Measurements from ENCODE around the gene VAT1L.
"Not testable (repeated sequence)": the region's sequence is repeated elsewhere in the genome, so short reads cannot be mapped to it uniquely, and the experiment has no call there.

Gene VAT1L

DNA sequence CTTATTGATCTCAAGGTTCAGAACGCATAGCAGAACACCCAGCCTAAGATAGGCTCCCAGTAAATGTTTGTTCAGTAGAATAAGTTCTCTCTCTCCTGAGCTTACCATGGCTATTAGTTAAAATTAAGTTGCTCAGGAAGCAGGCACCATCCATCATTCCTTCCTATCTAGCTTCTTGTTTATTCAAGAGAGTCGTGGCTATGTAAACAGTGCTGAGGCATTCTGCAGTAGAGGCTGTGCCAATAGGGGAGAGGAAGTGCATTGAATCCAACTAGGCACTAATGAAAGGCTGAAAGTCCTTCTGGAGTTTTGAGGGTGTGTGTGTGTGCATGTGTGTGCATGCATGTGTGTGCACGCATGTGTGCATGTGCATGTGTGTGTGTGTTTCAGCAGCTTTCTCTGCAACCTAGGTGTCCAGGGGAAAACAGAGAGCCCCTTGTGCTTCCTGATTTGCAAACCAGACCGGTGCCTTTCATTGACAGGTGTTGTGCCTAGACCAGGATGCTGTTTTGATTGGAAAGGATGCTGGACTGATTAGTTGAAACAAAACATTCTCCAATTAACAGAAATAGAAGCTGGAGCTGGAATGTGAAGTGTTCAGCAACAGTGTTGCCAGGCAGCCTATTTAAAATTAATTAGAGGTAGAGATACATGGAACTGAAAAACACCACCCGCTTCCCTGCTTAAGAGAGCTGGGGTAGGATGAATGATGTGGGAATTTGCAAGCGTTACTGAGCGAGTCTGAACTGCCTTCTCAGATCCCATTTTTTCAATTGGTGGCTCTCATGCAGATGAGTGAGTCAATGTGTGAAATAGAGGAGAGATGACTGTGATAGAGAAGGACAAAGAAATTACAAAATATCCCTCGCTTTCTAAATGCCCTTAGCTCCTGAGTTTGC is 130.7 kb downstream of the VAT1L start:
- DNase-seq: no peak

DNA sequence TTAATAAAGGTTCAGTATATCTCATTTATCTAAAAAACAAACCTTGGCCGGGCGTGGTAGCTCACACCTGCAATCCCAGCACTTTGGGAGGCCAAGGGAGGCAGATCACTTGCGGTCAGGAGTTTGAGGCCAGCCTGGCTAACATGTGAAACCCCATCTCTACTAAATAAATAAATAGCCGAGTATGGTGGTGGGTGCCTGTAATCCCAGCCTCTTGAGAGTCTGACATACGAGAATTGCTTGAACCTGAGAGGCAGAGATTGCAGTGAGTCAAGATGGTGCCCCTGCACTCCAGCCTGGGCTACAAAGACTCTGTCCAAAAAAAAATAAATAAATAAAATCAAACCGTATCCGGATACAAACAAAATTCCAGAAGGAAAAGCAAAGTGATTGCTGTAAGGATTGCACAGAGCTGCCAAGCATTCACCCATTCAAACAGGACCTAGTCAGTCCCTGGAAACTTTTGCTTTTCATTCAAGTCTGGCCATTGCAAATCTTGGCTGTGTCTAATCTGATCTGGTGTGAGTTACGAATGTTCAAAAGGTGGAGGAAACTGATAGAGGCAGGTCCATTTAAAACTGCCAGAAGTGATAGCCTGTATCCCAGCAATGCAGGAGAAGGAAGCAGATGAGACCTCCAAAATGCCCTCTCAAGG is 131.5 kb downstream of the VAT1L start:
- no peak for DNase-seq

- DNase-seq: no peak
Measured at GRCh38 chr16:77920984-77921383, 132.6 kb downstream of the VAT1L start.

DNA sequence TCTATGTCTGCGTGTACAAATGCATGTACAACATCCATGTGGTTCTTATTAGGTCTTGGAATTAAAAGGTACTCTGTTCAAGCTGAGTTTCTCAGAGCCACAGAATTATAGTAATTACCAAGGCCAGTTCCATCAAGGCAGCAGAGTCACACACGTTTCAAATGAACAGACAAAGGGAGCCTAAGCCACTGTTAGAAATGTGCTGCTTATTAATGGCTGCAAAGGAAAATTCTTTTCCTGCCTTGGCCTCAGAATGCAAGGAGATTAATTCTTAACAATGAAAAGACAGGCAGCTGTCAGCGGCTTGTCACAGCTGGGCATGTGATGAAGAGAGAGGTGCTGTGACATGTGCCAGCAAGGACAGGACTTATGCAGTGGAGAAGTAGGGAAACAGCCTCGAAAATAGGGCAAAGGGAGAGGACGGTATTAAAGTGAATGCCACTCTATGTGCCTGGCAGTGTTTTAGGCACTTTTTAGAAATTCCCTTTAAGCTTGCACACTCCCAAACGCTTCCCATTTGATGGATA is 133.9 kb downstream of the VAT1L start:
- DNase-seq: no peak

DNA sequence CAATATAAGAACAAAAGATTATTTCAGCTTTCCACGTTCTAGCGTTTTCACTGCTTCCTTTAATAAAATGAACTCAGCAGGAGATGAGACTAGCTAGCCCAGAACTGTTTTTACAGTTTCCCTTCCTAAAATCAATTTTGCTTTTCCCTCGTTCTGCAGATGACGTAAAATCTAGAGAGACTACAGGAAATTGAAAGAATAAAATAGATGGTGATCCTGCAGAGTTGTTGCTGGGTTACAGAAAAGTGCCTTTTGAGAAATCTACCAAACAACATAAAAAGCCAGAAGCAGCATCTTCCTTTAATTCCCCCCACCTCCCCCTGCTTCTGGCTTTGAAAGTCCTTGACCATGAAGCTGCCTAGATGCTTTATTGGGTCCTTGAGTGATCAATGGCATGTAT is 137.2 kb downstream of the VAT1L start:
- DNase-seq: no peak

DNA sequence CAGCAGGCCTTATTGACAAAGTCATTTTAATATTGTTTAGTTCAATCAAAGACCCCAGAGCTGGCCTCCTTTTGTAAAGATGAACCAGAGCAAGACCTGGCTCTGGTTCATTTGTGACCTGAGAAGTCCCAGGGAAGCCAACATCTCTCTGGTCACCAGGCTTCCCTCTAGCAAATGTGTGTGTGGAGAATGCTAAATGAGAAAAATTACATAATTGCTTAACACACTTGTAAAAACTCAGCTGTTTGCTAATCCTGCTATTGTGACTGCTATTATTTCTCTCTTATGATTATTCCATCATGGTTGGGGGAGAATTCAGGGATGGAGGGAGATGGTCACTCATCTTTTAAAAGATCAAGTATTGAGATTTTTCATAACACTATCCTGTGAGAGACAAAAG is 139.7 kb downstream of the VAT1L start:
- DNase-seq: no peak

- no peak for DNase-seq
Measured at GRCh38 chr16:77929004-77929403, 140.6 kb downstream of the VAT1L start.

DNA sequence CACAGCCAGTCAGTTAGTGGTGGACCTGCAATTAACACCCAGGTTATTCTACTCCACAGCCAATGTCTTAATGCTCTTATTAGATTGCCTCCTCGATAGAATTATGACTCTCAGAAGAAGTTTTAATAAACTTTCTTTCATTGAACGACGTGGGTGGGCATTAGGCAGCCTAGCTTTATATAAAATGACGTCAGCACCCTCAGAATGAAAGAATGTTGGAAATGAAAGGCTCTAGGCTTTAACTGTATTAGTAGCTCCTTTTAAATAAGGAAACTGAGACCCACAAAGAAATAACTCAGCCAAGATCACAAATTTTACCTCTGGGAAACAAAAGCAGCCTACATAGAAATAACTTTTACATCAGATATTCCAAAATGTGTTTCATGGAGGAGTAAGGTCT is 142.7 kb downstream of the VAT1L start:
- DNase-seq: no peak

GRCh38 chr16:77937473-77938149 is 149.2 kb downstream of the VAT1L start:
- DNase-seq: no peak

DNA sequence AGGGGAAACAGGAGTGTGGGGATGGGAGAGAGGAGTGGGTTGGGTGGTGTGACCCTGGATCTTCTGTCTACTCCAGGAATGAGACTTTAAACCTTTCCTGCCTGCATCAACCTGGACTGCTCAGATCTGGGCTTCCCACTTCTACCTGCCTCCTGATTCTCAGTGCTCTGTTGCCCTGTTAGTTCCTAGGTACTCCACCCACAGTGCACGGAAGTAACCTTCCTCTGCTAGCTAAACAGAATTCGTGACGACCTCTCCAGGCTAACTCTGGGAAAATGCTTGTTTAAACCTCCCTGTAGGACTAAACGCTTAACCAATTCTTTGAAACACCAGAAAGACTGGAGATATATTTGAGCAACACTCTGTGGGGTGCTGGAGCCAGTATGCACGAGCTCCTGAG is 150.5 kb downstream of the VAT1L start:
- no peak for DNase-seq

GRCh38 chr16:77939968-77940367 is 151.6 kb downstream of the VAT1L start:
- no peak for DNase-seq

- DNase-seq: no peak
Measured at GRCh38 chr16:77943801-77944200, 155.4 kb downstream of the VAT1L start.

DNA sequence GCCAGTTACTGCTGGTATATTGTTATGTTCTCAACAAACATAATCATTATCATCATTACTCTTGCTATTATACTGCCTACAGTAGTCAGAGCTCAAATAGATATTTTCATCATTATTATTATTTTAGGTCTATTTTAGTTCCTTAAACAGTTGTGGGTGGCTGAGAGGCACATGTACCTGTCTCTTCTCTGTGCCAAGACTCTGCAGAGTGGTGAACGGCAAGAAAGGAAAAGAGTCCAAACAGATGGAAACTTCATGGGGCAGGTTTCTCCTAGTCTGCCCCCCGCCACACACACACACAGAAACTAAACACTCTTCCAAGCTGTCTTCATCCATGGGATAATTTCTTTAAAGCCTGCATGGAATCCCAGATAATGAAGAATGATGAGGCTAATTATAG is 156.3 kb downstream of the VAT1L start:
- no peak for DNase-seq

DNA sequence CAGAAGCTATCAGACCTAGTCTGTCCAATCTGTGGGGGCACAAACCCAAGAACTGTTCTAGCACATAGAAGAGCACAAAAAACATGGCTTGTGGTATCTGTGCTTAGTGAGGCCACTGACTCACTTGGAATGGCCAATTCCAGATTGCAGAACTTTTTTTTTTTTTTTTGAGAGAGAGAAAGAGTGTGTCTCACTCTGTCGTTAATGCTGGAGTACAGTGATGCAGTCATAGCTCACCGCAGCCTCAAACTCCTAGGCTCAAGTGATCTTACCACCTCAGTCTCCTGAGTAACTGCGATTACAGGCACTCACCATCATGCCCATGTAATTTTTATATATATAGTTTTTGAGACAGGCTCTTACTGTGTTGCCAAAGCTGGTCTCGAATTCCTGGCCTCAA is 156.8 kb downstream of the VAT1L start:
- no peak for DNase-seq

DNA sequence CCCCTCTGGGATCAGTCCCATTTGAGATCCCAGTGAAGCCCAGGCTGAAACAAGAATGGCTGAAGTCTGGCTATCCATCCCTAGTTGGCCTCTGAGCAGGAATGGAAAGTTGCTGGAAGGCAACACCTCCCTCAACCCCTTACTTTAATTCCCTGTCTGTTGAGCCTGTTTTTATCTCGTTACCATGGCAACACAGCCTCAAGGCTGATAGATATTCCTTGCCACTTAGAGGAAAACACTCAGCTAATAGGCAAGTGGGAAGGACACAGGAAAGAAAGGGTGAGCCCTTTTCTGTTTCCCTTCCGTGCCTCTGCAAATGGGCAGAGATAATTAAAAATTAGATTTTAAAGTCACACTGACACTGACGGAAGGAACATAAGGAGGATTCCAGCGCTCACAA is 158.5 kb downstream of the VAT1L start:
- DNase-seq: no peak

- not testable (repeated sequence) for DNase-seq
Measured at GRCh38 chr16:77947590-77947989, 159.2 kb downstream of the VAT1L start.

GRCh38 chr16:77948835-77949234 is 160.5 kb downstream of the VAT1L start:
- DNase-seq: no peak

- no peak for DNase-seq
Measured at GRCh38 chr16:77949445-77949844, 161.1 kb downstream of the VAT1L start.

GRCh38 chr16:77951788-77952187 is 163.4 kb downstream of the VAT1L start:
- no peak for DNase-seq

DNA sequence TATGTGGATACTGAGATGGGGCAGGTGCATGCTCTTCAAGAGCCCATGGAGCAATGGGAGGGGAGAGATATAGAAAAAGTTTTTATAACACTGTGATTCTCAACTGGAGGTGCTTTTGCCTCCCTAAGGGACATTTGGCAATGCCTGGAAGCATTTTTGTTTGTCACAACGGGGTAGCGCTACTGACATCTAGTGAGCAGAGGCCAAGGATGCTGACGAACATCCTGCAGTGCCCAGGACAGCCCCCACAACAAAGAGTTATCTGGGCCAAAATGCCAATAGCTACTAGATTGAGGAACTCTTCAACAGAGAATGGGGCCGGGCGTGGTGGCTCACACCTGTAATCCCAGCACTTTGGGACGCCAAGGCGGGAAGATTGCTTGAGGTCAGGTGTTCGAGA is 166.8 kb downstream of the VAT1L start:
- no peak for DNase-seq

DNA sequence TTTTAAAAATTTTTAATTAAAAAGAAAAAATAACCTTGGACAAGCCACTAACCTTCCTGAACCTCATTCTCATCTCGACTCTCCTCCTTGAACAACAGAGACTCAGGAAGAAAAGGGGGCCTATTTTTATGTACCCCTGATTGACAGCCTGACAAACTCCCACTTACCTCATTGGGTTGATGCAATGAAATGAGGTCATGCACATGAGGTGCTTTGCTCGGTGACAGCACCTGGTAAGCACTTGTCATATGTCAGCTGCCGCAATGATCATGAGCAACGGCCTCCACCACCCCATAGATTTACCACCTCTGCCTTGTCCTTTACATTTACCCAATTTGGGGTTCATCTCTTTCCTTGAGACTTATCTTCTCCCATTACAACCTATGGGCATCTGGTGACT is 167.9 kb downstream of the VAT1L start:
- DNase-seq: no peak

- no peak for DNase-seq
Measured at GRCh38 chr16:77960766-77961165, 172.4 kb downstream of the VAT1L start.

DNA sequence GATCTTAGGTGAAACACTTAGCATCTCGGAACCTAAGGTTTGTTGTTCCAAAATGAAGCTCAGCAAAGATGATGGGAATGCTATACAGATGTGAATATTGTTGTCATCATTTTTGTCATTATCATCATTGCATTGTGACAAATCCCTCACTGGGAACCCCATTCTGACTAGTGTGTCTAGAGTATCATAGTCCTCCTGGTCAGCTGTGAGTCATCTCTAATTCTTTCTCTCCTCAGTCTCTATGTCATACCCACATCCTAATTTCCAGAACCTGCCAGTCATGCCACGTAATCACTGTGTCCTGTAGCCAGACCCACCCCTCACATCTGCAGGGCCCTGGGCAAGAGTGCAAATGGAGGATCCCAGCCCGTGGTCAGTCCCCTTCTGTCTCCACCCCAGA is 173.4 kb downstream of the VAT1L start:
- no peak for DNase-seq

GRCh38 chr16:77962689-77963088 is 174.3 kb downstream of the VAT1L start:
- no peak for DNase-seq

All from activated gamma-delta T cell treated with Interleukin-2 at 50 U/mL for 16 hours (primary cell).